ELF-1 (cell line): Measurements from ENCODE around the gene ETV7.
A peak's percentile ranks its signal among the peaks of the same experiment; 100 is the strongest.
"Not testable (repeated sequence)": the region's sequence is repeated elsewhere in the genome, so short reads cannot be mapped to it uniquely, and the experiment has no call there.

Source experiments
- DNase-seq: peaks from one replicate; pipeline ENCODE4 v3.0.0-alpha.2; 2016; ENCODE audit warnings: low read depth, low spot score

Gene ETV7

DNA sequence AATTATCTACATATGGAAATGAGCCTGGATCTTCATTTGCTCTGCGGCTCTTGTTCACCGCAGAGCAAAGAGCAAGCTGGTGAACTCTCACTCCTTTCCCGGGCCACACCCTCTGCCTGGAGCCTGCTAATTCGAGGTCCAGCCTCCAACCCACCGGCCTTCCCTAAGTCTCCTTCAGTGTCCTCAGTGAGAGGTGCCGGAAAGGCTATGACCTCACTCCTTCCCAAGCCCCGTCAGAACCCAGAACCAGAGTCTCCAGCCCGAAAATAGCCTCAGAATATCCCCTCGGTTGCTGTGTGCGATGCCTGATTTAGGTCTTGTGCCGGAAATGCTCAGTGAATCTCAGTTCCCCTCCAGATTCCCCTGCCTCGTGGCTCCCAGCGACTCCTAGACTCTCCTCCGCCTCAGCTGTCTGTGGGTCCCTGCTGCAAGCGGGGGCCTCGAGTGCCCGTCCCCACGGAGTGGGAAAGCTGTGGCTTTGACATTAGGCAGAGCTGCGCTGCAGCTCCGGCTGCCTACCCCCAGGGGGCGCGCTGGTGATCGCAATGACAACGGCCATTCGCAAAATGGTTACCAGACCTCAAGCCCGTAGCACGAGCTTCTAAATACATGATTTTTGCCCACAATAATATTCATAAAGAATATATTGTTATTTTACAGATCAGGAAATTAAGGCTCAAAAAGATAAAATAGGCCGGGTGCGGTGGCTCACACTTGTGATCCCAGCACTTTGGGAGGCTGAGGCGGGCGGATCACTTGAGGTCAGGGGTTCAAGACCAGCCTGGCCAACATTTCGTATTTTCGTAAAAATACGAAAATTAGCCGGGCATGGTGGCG, 46.6 kb downstream of the ETV7 start:
- peak; percentile 91 for DNase-seq

DNA sequence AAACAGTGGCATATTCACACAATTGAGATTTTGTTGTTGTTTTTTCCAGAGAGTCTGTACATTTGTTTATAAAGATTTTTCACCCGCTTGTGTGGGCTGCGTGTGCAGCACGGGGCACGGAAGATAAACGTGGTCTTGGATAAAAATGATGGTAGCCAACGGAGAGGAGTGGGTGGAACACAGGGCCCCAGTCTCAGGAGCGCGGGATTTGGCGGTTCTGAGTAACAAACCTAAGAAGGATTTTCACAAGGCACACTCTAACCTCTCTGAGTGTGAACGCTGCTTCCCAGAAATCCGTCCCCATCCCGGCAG, 47.2 kb downstream of the ETV7 start:
- DNase-seq = no peak

DNA sequence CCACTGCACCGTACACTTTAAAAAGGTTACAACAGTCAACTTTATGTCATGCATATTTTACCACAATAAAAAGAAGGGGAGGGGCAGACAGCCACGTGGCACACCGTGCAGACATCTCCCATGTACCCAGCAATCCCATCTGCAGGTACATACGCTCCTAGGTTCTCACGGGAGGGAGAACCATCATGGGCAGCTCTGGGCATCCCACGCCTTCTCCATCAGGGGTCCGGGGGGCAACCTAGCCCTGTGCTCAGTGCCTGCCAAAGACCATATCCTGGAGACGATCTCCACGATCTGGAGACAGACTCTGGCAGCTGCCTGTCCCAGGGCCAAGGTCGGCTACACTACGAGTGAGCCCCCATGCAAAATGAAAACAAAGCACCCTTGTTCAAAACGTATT, 48.3 kb downstream of the ETV7 start:
- no peak for DNase-seq

DNA sequence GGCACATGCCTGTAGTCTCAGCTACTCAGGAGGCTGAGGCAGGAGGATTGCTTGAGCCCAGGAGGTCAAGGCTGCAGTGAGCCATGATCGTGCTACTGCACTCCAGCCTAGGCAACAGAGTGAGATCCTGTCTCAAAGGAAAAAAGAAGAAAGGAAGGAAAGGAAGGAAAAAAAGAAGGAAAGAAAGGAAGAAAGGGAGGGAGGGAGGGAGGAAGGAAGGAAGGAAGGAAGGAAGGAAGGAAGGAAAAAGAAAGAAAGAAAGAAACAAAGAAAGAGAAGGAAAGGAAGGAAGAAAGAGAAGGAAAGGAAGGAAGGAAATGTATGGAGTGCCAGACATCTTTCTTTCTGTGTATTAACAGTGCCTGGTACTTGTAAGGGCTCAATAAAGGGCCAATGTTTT, 49.2 kb downstream of the ETV7 start:
- not testable (repeated sequence) for DNase-seq

DNA sequence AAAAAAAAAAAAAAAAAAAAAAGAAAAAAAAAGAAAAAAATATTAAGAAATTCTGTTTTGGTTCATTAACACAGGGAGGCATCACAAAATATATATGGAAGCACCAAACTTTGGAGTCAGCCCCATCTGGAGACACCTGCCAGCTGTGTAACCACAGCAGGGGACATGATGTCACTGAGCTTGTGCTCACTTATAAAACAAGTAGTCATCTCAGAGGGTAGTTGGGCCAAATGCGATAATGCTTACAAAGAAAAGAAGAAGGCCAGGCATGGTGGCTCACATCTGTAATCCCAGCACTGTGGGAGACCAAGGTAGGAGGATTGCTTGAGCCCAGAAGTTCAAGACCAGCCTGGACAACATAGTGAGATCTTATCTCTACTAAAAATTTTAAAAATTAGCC, 49.7 kb downstream of the ETV7 start:
- DNase-seq = no peak

DNA sequence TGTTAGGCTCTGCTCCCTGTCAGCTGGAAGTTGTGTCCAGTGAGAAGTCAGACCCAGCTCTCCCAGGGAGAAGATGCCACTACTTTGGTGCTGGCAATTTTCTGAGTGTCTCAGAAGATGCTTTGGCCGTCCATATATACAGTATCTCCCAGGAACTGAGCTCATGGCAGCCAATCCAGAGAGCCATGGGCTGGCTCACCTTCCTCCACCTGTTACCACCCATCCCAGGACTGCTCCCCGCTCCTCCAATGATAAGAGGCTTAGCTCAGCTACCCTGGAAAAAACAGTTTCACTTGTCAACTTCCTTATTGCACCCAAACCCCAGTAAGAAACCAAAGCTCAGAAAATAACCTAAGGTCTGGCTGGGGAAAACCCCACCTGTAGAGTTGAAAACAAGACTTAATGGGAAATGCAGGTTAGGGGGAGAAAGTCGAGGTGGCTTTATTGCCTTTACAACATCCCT, 50.7 kb downstream of the ETV7 start, which contains the start of gene BNIP5:
BNIP5 (minus strand) TSS at position 110 of the 463 bp plus-strand sequence. CDS start 6,198 bp downstream, outside the sequence.
- no peak for DNase-seq

DNA sequence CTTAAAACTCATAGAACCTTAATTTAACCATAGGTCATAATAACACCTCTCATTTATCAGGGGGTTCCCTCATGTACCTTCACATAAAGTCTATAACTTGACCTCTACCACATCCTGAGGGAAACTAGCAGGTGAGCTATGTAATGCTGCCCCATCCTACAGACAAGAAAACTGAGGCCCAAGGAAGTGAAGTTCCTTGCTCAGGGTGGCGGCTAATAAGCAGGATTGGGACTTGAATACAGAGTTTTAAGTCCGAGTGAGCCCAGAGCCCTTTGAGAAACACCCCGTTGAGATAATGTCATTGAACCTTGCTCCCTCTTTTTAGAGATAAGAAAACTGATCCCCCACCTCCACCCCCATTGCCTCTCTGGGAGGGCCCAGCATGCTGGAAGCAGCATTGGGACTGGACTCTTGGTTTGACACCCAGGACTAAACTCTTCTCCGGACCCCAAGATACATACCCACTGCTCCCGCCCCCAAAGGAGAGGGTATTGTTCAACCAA, 51.2 kb downstream of the ETV7 start:
- DNase-seq = no peak

DNA sequence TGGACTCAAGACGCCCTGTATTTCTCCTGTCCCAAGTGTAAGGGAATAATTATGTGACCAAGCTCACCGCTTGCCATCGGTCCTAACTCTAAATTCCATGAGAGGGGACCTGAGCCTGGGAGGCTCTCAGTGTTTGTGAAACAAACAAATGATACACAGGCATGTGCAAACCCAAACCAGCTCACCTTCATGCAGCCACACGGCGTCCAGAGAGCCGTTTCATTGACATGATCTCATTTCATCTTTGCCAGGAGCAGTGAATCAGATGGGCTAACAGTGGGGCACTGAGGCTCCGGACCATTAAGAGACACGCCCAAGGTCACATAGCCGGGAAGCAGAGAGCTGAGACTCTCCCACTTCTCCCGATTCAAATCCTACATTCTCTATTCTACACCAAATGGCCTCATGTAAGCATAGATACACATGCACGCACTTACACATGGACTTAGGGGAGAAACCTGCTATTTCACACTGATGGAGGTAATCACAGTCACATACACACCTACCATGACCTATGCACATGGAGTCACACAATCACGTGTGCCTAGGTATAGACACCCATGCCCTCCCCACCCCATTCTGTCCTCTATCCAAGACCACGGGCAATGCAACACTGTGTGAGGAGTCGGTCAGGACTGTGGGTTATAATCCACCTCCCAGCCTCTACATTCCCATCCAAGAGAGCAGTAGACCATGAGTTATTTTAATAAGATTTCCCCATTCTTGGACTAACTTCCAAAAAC, 51.8 kb downstream of the ETV7 start:
- no peak for DNase-seq

DNA sequence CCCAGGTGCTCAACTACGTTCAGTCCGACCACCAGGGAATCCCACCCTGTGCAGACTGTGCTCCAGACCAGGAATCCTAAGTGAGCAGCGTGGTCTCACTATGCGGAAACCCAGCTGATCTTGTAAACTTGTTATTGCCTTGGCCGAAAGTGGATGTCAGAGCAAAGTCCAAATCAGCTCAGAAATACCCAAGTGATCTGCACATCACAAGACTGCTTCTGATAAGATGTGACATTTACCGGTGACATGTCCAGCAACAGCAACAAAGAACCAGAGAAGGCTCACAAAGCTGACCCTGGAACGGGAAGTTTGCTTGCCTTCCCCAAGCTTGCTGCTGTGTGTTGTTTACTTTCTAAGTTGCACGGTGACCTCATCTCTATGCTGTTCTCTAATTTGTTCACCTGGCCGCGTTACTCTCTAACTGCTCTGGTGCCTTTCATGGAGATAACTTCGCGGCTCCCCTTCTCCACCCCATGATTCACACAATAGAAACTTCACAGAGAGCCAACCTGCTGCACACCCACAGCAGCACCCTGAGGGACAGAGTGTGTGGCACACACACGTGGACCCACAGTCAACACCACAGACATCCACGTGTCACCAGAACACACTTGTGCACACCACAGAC, 52.5 kb downstream of the ETV7 start:
- DNase-seq = no peak

DNA sequence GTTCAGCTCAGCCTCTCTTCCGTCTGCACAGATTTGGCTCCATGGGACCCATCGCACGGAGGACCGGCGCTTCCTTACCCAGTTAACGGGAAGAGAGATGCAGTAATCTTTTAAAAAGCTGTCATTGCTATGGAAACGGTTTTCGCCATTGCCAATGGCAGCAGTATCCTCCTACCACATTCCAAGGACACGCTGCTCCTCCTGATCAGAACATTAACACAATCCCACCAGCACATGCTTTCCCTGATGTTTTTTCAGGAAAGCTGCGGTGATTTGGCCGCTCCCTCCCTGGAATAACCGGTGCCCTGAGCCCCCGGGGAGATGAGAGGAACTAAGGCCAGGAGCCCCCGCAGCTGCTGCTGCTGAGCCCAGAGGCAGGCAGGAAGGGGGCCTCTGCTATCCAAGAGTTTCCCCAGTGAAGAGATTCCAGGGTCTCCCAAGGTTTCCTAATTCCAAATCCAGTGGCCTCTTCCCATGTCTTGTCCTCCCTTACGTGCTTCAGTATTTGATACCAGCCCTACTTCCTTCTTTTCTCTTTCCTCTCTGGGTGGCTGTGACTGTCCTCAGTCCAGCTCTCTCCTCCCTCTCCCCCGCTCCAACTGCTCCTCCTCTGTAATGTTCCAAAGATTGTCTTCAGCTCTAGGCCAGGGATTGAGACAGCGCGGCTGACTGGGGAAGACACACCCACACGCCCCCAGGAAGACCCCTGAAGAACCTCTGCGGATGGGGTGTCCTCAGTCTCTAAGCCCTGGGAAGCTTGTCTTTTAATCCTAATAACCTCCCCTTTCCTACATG, 53.3 kb downstream of the ETV7 start:
- no peak for DNase-seq

DNA sequence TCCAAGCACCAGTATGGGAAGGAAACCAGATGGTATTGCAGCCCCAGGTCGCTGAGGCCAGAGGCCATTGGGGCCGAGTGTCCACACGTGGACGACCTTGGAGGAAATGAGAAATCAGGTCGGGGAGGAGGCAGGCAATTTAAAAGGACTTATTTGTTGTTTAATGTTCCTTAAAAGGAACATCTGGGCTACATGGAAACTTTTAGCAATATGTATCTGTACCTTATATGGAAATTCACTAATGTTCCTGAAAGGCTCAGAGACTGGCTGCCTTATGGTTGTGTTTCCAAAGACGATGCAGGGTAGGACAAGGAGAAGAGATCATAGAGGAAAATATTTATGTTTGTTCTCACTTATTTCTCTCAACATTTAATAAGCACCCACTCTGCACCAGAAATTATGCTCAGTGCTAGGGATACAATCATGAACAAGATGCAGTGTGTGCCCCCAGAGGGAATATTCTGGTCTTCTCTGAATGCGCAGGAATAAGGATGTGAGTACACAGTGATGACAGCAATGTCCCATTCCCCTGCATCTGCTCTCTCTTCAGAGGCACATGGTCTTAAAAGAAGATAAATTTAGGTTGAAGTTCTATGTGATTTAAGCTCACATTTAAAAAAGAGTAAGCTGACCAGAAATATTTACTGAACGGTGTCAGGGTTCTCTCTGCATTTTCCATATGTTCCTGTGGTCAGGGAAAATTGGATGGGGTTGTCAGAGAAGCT, 54.1 kb downstream of the ETV7 start:
- DNase-seq = no peak

DNA sequence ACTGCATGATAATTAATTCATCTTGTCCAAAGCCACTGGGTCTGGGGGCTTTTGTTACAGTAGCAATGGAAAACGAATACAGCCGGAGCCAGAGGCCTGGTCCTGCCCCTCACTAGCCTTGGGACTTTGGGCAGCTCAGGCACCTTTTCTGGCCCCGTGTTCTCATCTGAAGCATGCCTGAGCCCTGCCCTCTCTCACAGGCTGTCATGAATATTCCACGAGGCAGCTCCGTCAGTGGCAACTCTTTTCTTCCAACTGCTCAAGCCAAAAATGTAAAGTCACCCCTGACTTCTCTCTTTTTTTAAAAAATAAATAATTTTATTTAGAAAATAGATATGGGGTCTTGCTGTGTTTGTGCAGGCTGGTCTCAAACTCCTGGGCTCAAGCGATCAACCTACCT, 56.1 kb downstream of the ETV7 start:
- no peak for DNase-seq

DNA sequence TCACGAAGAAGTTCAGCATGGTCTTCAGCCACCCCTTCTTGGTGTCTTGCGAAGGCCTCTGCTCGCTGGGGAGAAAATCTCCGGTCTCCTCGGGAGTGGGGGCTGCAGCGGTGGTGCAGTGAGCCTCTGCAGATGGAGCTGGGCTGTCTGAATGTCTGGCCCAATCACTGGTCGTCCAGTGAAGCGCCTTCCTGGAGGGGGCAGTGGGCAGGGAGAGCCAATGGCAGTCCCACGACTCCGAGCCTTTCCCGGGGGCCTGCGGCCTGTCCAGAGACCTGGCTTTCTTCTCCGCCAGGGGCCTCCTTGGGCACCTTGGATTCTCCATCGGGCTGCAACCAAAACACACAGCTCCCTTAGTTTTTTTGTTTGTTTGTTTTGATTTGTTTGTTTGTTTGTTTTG, 57.1 kb downstream of the ETV7 start:
- DNase-seq = no peak

DNA sequence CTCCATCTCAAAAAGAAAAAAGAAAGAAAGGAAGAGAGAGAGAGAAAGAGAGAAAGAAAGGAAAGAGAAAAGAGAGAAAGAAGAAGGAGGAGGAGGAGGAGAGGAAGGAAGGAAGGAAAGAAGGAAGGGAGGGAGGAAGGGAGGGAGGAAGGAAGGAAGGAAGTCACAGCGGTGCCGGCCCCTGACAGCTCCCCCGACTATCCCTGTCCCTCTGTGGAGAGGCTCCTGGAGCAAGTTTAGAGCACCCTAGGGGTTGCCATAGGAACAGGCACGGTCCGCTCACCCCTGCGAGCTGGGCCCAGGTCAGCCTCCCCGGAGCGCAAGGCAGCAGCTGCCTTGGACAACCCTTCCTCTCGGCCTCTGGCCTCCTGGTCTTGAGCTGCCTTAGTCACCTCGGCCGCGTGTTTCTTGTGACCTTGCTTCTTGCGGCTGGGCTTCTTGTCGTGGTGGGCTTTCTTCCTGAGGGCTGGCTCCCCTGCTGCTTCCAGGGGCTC, 57.6 kb downstream of the ETV7 start:
- DNase-seq = peak; percentile 49

DNA sequence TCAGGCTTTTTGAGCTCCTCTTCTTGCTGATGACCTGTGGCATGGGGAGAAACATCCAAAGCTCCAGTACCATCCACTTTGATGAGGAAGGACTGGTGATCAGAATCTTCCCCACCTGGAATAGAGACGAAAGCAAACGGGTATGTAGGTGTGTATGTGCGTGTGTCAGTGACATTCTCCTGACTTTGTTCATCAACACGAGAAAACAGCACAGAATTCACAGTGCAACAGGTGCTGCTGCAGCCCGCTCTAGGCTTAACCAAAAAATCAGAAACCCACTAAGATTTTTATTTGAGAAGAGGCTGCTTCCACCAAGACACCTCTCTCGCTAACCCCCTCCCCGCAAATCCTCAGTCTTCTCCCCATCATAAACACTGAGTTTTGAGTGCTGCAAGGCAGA, 58.9 kb downstream of the ETV7 start:
- DNase-seq = no peak

DNA sequence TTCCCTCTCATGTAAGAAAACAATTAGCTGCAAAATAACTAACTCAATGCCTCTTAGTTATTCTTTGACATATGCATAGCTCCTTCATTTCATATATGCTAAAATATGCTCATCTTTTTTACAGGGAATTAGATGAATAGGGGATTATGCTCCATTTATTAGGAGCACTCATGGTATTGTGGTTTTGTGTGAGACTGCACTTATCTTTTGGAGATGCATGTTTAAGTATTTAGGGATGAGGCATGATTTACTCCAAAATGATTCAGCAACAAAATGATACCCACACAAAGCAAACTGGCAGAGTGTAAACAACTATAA, 59.6 kb downstream of the ETV7 start:
- no peak for DNase-seq

DNA sequence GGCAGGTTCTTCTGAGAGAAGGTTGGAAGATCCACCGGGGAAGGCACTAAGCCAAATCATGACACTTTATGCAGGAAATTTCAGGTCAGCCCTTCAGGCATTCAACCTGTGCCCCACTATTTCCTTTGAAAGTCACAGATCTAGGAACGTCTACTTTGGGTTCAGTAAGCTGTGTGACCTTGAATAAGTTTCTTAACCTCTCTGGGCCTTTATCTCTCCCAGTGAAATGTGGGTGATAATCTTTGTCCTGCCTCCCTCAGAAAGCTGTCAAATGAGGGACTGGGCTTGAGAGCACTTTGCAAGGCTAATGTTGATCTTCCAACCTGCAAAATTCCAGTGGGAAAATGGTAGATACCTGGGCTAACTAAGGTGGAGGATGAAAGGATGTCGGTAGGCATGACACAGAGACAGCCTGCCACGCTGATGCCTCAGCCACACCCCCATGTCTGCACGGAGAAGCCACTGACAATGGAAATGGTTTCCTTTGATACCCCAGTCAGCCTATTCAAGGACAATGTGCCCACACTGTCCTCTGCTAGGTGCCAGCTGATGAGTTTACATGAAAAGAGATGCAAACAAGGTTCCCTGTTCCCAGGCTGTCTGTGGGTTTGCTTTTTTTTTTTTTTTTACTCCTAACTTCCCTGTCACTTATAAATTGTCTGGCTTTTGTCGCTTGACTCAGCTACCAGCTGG, 60.1 kb downstream of the ETV7 start:
- DNase-seq = no peak

DNA sequence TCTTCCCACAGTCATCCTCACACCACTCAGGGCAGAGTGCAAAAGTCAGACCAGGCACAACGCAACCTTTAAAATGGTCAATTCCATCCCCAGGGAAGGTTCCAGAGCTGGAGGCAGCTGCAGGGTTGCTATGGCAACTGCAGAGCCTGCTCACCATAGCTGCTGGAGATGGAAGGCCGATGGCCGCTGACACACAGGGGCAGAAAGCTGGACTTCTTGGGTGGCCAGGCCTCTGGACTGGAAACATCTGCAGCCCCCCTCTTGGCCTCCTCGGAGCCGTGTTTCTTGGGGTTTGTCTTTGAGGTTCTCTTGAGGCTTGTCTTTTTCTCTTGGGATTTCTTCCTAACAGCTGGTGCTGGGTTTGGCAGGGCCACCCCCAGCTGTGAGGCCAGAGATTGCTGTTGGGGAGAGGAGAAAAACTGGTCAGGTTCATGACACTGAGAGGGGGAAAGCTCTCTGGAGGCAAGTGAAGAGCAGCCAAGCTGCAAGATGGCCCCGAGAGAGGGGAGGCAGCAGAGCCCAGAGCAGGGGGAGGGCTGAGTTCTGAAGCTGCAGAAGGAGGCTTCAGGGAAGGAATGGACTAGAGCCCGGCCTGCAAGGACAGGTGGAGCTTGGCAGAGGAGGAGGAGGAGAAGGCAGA, 61.0 kb downstream of the ETV7 start:
- DNase-seq = no peak

DNA sequence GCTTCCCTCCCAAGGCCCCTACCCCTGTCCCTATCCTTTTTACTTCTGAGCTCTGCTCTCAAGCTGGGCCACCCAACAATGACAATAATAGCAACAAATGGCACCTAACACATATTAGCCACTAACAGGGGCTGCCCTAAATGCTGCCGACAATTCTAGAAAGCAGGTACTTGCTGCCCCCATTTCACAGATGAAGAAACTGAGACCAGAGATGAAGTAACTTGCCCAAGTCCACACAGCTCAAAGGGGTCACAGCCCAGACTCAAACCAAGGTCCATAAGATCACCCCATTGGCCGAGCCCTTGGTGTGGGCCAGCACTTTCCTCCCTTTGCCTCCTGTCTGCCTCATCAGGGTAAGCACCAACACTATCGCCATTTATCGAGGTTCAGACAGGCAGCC, 62.8 kb downstream of the ETV7 start:
- DNase-seq = no peak

DNA sequence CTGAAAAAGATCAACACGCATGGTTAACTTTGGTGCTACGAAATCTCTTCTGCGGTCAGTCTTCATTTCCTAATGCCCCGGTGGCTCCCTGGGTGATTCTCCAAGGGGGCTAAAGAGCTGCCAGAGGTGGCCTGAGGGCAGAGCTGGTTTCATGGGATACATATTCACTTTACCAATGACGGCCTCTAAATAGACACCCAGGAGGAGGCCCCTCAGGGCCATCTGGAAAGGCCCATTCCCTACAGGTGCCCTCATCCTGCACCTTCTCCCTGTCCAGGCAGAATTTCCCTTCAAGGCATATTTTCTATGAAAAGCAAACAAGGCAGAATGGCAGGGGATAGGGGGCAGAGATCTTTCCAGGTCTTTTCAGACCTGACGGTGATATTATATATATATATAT, 63.3 kb downstream of the ETV7 start:
- DNase-seq = no peak
